Dedifferentiated amniotic fluid mesenchymal stem cell (primary cell): ENCODE data around the gene EIF1B.
A peak's percentile ranks its signal among the peaks of the same experiment; 100 is the strongest.

Experiments
- DNase-seq: peaks from one replicate; pipeline ENCODE4 v3.0.0-alpha.2; 2016; ENCODE audit errors: extremely low spot score

Gene EIF1B

DNA sequence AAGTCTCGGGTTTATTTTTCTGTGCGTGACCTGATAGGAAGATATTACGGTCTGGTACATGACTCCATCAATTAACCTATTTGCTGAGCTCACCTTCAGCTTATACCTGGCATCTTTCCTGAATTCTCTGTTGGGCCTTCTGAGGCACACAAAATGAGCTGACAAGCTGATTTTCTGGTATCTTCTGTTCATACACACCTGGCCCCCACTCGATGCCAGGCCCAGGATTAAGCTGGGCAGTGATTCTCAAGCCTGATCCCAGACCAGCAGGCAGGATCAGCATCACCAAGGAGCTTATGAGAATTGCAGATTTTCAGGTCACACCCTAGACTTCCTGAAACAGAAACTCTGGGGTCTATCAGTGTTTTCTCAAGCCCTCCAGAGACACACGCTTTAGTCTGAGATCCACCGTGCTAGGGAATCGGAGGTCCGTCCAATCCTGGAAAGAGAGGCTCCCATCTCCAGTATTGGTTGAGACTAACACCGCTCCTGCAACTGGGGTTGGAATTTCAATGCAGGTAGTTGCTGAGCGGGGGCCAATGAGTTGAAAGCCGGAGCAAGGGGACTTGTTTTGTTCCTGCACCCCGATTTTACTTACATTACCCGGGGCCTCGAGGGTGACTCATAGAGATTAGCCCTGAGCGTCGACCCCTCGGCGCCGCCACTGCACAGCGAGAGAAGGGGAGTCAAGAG, 636 bp upstream of the EIF1B start:
- no peak for DNase-seq

DNA sequence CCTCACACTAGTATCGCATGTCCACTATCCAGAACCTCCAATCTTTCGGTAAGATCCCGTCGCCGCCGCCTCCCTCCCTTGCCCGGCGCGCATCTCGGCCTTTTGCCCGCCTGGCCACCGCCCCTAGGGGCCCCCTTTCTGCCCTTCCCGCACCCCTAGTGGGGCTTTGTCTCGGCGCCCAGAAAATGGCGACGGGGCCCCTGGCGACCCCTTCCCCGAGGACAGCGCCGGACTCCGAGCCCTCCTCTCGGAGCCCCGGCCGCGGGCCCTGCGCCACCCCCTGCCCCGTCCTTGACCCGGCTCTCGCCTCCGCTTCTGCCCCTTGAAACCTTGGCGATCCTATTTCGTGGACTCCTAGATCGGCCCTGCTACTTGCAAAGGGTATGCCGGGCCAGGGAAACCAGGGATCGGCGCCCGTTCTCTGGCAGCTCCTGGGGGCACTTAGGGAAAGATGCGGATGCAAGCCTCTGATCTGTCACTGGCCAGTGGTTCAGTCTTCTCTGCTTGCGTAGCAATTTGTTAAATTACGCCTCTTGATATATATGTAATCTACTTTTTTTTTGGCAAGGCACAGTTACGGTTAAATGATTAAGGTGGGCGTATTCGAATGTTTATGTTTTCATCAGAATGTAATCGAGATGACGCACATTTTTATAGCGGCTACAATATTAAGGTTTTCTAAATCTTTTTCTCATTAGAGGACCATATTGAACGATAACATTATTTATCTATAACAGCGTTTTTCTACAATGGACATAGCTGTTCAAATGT, 603 bp downstream of the EIF1B start:
- peak; percentile 49 for DNase-seq

DNA sequence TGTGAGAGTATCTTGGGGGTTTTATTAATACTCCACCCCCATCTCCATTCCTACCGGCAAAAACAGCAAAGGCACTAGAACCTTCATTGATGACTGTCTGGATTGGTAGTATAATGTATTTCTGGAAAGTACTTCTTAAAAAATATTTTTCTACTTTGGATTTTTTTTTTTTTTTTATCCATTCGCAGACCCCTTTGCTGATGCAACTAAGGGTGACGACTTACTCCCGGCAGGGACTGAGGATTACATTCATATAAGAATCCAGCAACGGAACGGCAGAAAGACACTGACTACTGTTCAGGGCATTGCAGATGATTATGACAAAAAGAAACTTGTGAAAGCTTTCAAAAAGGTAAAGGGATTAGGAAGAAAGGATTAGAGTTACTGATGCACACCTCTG, 1.2 kb downstream of the EIF1B start:
- peak; percentile 51 for DNase-seq

DNA sequence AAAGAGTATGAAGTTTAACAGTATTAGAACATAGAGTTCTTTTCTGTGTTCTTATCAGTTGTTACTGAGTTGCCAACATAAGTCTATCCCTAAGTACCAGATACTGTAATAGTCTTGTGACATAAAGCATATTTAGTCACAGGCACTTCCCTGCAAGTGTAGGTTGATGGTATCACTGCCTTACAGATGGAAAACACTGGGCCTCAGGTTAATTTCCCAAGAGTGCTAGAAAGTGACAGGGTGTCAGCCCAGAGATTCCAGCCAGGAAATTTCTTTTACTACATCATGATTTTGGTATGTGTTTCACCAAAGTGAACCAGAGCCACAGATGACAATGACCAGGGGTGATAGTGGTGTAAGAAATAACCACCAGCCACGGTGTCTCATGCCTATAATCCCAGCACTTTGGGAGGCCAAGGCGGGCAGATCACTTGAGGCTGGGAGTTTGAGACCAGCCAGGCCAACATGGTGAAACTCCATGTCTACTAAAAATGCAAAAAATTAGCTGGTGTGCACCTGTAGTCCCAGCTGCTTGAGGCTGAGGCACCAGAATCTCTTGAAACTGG, 3.2 kb downstream of the EIF1B start:
- no peak for DNase-seq

DNA sequence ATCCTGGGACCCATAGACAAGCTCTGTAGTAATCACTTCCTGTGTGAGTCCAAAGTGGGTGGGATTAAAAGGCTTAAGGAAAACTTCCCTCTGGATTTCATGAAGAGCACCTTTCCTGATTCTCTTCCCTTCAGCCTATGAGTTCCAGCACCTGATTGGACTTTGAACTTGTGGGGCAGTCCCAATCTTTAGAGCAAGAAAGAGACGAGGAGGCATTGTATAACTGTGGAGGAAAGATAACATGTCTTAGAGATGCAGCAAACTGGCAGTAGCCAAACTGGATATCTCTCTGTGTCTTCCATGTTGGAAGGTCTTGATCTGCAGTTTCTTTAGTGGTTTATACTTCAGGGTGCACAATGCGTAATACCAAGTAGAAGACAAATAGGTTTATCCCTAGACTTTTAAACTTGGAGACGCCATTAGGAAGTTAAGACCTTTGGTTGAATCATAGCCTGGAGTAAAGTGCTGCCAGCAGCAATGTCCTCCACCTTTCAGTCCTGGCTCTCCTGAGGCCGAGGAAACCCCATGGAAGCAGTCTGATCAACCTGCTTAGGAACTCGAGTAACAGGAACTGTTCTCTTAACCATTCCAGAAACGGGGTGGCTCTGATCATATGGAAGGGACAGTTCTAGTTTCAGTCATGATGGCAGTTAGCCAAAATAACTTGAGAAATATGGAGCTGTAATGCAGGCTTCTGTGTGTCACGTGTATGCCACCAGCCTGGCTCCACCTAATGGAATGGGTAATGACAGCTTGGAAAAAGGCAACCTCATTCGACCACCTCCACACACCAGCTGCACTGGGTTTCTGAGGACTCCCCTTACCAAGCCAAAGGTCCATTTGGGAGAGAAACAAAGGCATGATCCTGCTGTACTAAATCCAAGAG, 4.7 kb downstream of the EIF1B start:
- no peak for DNase-seq

DNA sequence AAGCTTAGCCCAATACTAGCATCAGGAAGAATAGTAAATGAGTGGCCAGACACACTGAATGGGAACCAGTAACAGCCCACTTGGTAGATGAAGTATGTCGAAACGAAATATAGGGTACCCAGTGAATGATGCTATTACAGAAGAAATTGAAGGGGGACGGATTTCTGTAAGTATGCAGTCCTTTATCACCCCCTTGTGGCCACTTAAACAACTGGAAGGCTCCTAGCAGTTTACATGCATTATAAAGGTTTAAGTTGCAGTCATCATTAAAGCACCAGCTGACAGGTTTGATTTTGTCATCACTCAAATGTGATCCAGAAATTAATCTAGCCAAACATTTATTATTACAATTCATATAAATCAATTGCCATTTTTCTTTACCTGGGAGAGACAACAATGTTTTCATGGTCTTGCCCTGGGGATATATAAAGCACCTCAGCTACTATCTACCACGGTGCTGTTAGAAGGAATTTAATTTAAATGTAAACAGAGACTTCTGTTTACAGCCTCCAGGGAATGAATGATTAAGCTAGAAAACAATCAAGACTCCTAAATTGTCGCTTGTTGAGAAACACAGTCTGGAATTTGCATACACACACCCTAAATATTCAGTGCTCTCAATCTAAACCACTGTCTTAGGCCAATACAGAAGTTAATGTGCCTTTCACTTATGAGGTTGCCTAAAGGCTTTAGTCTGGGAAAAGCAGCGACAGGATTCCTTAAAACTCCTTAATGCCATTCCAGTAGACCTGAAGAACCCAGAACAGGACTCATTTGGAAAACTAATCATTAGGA, 7.8 kb downstream of the EIF1B start:
- DNase-seq: peak; percentile 86

DNA sequence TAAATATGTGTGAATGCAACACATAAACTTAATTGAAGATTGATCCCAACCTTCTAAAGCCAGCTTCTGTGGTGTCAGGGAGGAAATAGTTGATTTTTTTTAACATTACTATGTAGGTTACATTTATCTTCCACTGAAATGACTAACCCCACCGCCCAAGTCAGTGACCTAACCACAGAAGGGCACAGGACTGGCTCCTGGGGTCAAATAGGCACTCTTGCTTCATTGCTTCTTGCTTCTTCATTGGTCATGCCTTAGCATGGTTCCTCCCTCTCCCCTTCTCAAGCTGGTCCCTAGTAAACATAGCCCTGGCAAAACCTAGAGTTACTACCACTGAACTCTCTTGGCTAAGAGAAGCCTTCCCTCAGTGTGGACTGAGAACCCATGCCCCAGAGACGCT, 12.3 kb downstream of the EIF1B start:
- no peak for DNase-seq

DNA sequence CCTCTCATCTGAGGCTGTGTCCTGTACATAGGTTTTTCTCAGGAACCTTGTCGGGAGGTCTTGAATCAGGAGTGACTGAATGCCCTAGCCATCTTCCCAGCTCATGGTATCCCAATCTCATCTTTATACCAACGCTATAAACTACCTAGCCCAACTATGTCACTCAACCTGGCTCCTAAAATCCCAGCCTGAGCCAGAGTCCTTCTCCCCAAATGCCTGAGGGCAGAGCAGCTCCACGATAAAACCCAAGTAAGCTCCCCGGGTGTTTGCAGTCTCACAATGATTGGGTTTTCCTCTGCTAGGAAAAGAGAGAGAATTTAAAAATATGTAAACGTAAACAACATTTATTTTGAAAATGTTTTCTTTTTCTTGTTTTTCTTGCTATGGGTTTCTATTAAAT, 14.4 kb downstream of the EIF1B start:
- no peak for DNase-seq

DNA sequence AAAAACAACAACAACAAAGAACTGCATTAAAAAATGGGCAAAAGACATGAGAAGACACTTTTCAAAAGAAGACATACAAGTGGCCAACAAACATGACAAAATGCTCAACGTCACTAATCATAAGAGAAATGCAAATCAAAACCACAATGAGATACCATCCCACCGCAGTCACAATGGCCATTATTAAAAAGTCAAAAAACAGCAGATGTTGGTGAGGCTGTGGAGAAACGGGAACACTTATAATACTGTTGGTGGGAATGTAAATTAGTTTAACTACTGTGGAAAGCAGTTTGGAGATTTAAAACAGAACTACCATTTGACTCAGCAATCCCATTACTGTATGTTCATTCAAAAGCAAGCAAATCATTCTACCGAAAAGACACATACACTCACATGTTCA, 15.1 kb downstream of the EIF1B start:
- DNase-seq: no peak

DNA sequence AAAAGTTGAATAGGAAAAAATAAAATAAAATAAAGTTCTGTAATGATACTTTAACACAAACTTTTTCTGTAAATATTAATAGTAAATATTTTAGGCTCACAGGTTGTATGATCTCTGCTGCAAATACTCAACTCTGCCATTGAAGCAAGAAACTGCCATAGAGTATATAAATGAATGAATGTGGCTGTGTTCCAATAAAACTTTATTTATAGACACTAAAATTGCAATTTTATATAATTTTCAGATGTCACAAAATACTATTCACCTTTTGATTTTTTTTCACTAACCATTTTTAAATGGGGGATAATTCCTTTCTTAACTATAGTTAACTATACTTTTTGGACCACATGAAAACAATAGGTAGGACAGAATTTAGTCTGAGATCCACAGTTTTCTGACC, 16.0 kb downstream of the EIF1B start:
- no peak for DNase-seq

DNA sequence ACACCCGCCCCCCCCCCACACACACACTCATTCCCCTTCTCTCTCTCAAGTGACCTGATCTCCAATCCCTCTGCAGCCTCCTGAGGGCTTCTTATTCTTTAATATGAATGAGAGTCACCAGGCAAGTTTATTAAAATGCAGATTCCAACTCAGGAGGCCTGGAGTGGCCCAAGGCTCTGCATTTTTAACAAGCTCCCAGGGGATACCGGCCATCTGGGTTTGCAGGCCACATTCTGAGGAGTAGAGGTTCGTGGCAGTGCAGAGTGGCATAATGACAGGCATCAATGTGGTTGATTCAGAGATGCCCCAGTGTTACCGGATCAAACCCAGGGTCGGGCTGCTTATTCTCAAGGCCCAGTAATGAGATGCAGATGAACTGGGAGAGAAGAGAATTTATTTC, 18.9 kb downstream of the EIF1B start:
- DNase-seq: no peak

DNA sequence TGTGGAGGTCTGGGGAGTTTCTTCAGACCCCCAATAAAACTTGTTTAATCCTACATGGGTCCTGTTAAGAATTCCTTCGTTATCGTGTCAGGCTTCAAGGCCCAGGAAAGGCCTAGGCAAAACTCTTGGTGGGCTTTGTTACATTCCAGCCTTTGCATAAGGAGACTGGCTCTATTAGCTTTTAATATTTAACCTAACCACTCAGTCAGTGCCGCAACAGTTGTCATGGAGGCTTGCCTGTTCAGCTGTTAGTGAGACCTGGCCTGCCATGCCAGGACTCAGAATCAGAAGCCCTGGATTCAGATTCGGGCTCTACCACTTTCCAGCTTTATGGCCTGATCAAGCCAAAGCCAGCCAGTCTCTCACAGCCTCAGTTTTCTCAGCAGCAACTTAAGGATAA, 19.6 kb downstream of the EIF1B start:
- DNase-seq: no peak

DNA sequence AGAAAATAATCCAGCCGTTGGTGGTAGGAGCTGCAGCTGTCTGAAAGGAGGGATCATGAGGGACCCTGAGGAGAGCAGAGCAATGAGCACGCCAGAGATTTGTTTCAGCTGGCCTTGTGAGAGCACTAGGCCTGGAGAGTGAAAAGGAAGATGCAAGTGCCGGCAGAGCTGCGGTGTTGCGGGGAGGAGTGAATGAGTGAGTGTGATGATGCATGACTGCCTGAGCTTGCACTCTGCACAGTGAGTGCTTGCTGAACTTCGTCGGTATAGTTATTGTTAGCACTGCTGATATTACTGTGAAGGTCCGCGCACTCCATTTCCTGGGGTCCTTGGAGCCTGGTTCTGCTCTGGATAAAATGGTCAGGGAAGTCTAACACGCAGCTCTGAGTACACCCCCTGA, 23.2 kb downstream of the EIF1B start:
- DNase-seq: no peak

DNA sequence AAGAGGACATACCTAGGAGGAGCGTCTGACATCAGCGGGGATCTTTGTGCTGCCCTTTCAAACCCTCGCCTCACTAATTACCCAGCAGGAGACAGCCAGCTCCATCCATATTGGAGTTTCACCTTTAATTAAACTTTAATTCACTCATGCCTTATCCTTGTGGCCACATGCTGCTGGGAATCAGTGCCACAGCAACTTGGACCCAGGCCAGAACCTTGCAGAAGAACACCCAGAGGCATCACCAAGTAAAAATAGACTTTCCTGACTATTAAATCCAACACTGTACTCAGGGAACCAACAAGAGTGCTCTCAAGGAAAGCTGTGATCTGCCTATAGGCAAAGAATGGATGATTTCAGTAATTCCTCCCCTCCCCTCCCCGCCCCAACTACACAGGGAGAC, 23.9 kb downstream of the EIF1B start:
- DNase-seq: no peak

DNA sequence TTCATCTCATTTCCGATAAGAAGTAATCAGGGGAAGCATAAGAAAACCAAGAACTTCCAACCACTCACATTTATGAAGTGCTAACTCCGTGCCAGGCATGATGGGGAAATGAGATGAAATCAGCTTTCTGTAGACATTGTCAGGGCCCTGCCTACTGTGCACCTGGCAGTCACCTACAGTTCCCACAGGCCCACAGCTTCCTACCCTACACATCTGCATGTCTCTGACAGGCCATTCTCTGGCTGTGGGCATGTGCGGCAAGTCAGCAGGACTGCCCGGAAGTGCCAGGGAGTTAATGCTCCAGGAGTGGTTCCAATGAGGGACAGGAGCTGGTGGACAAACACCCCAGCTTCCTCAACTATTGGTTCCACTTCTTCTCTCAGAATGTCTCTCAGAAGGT, 24.3 kb downstream of the EIF1B start:
- DNase-seq: no peak

DNA sequence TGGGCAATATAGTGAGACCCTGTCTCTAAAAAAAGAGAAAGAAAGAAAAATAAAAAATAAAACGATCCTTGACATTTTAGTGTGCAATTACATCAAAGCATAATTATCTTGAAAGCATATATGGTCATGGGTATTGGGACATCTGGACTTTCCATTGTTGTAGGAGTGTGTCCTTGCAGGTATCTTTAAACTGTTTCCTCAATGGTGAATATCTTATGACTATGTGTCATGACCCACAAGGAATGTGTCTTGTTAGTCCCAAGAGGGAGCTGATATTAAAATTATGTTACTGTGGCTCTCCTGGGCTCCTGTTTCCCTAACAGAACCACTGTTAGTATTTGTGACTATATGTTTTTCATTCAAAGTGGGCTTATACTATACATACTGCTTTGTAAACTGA, 26.6 kb downstream of the EIF1B start:
- no peak for DNase-seq

DNA sequence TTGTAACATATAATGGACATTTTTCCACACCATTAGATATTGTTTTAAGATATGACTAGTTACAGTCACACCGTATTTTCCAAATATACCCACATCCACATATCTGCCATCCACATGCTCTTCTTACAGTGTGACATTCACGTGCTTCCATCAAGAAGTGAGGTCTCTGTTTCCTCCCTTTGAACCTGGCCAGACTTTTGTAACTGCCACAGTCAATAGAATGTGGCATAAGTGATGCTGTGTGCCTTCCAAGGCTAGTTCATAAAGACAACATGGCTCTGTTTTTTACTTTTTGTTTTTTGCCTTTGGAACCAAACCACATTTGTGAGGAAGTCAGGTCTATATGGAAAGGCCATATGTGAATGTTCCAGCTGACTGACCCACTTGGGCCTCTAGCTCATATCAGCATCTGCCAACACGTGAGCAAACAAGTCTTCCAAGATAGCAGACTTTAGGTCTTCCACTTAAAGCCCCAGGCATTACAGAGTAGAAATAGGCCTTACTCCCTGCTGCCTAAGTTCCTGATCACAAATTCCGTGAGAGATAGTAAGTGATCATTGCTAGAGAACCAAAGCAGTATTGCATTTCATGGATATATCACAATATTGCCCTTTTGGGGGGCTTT, 27.1 kb downstream of the EIF1B start:
- no peak for DNase-seq

DNA sequence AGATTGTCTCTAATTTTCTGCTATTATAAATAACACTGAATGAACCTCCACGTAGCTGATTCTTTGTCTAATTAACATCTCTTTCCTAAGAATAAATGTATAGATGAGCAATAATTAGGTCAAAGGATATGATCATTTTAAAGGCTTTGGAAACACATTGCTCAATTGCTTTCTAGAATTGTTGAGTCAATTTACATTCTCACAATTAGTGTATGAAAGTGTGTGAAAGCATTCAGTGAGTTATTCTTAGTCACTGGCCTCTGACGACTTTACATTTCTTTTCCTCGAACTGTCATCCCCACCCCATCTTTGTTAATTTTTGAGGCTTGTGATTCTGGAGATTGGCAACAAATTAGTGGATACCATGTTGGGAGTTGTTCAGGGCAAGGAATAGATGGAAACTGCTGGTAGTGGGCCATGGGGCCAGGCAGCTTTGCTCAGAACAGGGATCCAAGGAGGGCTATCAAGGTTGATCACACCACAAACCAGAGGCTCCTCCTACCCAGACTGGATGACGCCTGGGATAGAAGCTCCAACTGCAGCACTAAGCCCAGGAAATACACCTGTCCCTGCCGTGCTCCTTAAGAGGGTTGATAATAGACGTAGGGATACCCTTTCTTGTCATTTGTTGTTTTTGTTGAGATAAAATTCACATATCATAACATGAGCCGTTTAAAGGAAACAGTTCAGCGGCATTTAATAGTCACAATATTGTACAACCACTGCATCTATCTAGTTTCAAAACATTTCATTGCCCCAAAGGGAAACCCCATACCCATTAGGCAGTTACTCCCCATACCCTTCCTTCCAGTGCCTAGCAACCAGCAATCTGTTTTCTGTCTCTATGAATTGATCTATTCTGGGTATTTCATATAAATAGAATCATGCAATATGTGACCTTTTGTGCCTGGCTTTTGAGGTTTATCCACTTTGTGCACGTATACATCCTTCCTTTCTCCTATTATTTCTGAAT, 27.9 kb downstream of the EIF1B start:
- DNase-seq: no peak

DNA sequence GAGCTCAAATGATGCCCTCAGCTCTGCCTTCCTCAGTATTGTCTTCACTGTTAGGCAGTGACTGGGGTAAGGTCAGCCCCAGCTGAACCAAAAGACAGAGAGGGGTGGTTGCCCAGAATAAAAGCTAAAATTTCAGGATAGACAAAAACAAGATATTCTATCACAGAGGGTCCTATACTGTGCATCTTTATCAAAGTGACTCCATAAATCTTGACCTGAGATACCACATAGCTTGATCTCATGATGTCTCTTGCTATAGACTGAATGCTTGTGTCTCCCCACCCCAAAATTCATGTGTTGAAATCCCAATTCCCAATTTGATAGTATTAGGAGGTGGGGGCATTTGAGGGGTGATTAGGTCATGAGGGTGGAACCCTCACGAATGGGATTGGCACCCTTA, 30.4 kb downstream of the EIF1B start:
- no peak for DNase-seq
